Small intestine (tissue), 7 donors: ENCODE measurements around the gene CLP1. TPM values are rescaled to one million over a fixed set of nuclear protein-coding genes. Genes with fewer than 3 reads are reported as not detected.

Source experiments
- DNase-seq, 2 donors: peaks; one replicate each; pipeline versions ENCODE4 v3.0.0 to v3.0.0-alpha.2; 2013
- FAIRE-seq: peaks from 2 replicates; lab custom pipeline; 2012; peaks lifted over from hg19 to GRCh38; lab: Jason Lieb, UNC
- H3K27ac ChIP-seq, 3 donors: one replicate each; pipeline ENCODE4 v1.5.1; 2013; ENCODE audit warnings: low read length in 2 of 3, mild to moderate bottlenecking in 2 of 3, control low read depth in 1 of 3, inconsistent platforms in 1 of 3, low read depth in 1 of 3, moderate library complexity in 1 of 3
- H3K27me3 ChIP-seq, 3 donors: one replicate each; pipeline ENCODE4 v1.6.1; 2013; ENCODE audit warnings: low read length in 3 of 3, inconsistent platforms in 1 of 3; ENCODE audit not compliant: control insufficient read depth in 3 of 3, insufficient read depth in 3 of 3
- H3K36me3 ChIP-seq, 3 donors: one replicate each; pipeline ENCODE4 v1.6.1; 2013; ENCODE audit warnings: low read length in 3 of 3, inconsistent platforms in 1 of 3, low read depth in 1 of 3, mild to moderate bottlenecking in 1 of 3, moderate library complexity in 1 of 3; ENCODE audit not compliant: control insufficient read depth in 3 of 3, insufficient read depth in 2 of 3
- H3K4me1 ChIP-seq, 3 donors: one replicate each; pipeline ENCODE4 v1.6.1; 2013; ENCODE audit warnings: low read length in 2 of 3, inconsistent platforms in 1 of 3, low read depth in 1 of 3, mild to moderate bottlenecking in 1 of 3, moderate library complexity in 1 of 3; ENCODE audit not compliant: control insufficient read depth in 3 of 3, insufficient read depth in 2 of 3
- H3K4me3 ChIP-seq, 3 donors: one replicate each; pipeline ENCODE4 v1.5.1; 2013; ENCODE audit warnings: low read length in 3 of 3, control low read depth in 1 of 3, inconsistent platforms in 1 of 3, low read depth in 1 of 3, mild to moderate bottlenecking in 1 of 3, moderate library complexity in 1 of 3
- H3K9me3 ChIP-seq, 2 donors: one replicate each; pipeline ENCODE4 v1.6.1; 2013; ENCODE audit warnings: low read depth in 1 of 2, low read length in 1 of 2; ENCODE audit not compliant: control insufficient read depth in 2 of 2, insufficient read depth in 1 of 2
- WGBS, 3 donors: extraction: QIAGEN DNeasy Blood & Tissue Kit; methylation state at CpG; one replicate each; pipeline ENCODE4 v1.1.7; 2013; 5-methylcytosine and 5-hydroxymethylcytosine counted together
- polyA plus RNA-seq, 4 donors: library from polyadenylated mRNA; stranded (reverse) in 3 of 4; unstranded in 1 of 4; fragments of 200-250 nt in 3 of 4; fragments of 120-200 nt in 1 of 4; gene quantifications; one replicate each; pipeline versions ENCODE4 v1.2.1 to v1.2.3, GENCODE V29; 2013
- donor health status: healthy with polysubstance abuse.
- donor health status: control.
- donor health status: control.
- donor health status: Bipolar disorder and iron deficiency.
- donor health status: healthy.

CLP1 gene
- polyA plus RNA-seq, 4 donors, result 10.3 to 14.7 (median 13.0) TPM

GRCh38 chr11:57620467-57620866 is 37.1 kb upstream of the CLP1 start:
- DNase-seq, result no peak
- Histone ChIP-seq H3K27me3 (no peaks in the 10 kb centered on the region), H3K9me3 (peaks cover 0 to 9% of the 10 kb centered on the region in 2 donors), H3K4me1 (no peaks in the 10 kb centered on the region), H3K27ac (no peak overlapping the region), H3K4me3 (no peak overlapping the region), H3K36me3 (no peaks in the 10 kb centered on the region)
- FAIRE-seq, result no peak

GRCh38 chr11:57622263-57622662 is 35.3 kb upstream of the CLP1 start:
- no peak overlapping the region for H3K4me3 ChIP-seq
- 44 to 63% (median 52%) methylated on average over 3 of the region's 3 CpGs for WGBS, 3 donors
- FAIRE-seq, result no peak

GRCh38 chr11:57624864-57625263 is 32.7 kb upstream of the CLP1 start:
- no peak for FAIRE-seq
- Histone ChIP-seq H3K4me3 (no peak overlapping the region), H3K4me1 (no peaks in the 10 kb centered on the region), H3K27ac (no peak overlapping the region), H3K27me3 (no peaks in the 10 kb centered on the region), H3K36me3 (no peaks in the 10 kb centered on the region), H3K9me3 (peaks cover 0 to under 1% of the 10 kb centered on the region in 2 donors)
- 80 to 86% (median 84%) methylated on average over 2 of the region's 2 CpGs for WGBS, 3 donors
- DNase-seq, result no peak

More at GRCh38 chr11:57622263-57622662, 35.3 kb upstream of the CLP1 start:
- peaks cover 0 to 9% of the 10 kb centered on the region in 2 donors for H3K9me3 ChIP-seq
- no peaks in the 10 kb centered on the region for H3K27me3 ChIP-seq
- H3K27ac ChIP-seq, result no peak overlapping the region
- no peaks in the 10 kb centered on the region for H3K36me3 ChIP-seq
- DNase-seq, result no peak
- H3K4me1 ChIP-seq, result no peaks in the 10 kb centered on the region

GRCh38 chr11:57626895-57627294 is 30.7 kb upstream of the CLP1 start:
- 69 to 83% (median 76%) methylated on average over 1 of the region's 1 CpG for WGBS, 3 donors
- Histone ChIP-seq H3K4me1 (no peaks in the 10 kb centered on the region), H3K27me3 (no peaks in the 10 kb centered on the region), H3K27ac (no peak overlapping the region), H3K36me3 (no peaks in the 10 kb centered on the region), H3K9me3 (no peaks in the 10 kb centered on the region), H3K4me3 (no peak overlapping the region)
- DNase-seq, result no peak
- no peak for FAIRE-seq

- peaks cover 0 to 5% (median 0%) of the 10 kb centered on the region in 3 donors for H3K27me3 ChIP-seq
- H3K4me3 ChIP-seq, result no peak overlapping the region
- no peaks in the 10 kb centered on the region for H3K9me3 ChIP-seq
- WGBS, 3 donors, result 55 to 69% (median 61%) methylated on average over 2 of the region's 2 CpGs
- H3K36me3 ChIP-seq, result no peaks in the 10 kb centered on the region
- no peaks in the 10 kb centered on the region for H3K4me1 ChIP-seq
- FAIRE-seq (no peak), DNase-seq (no peak)
- H3K27ac ChIP-seq, result no peak overlapping the region
Measured at GRCh38 chr11:57630171-57630570, 27.4 kb upstream of the CLP1 start.

GRCh38 chr11:57632116-57632515 is 25.4 kb upstream of the CLP1 start:
- DNase-seq (peak in 1 of 2 donors; percentile 44), FAIRE-seq (no peak)
- no peak overlapping the region for H3K27ac ChIP-seq
- peaks cover 0 to 5% (median 0%) of the 10 kb centered on the region in 3 donors for H3K27me3 ChIP-seq
- no peak overlapping the region for H3K4me3 ChIP-seq
- no peaks in the 10 kb centered on the region for H3K36me3 ChIP-seq
- WGBS, 3 donors, result 14 to 56% (median 39%) methylated on average over 5 of the region's 5 CpGs
- H3K4me1 ChIP-seq, result peaks cover 0 to under 1% (median 0%) of the 10 kb centered on the region in 3 donors
- H3K9me3 ChIP-seq, result no peaks in the 10 kb centered on the region

GRCh38 chr11:57633394-57634070 is 24.0 kb upstream of the CLP1 start:
- WGBS, 3 donors, result 66 to 82% (median 68%) methylated on average over 6 of the region's 6 CpGs
- peaks cover 0 to 5% (median 0%) of the 10 kb centered on the region in 3 donors for H3K27me3 ChIP-seq
- no peak for FAIRE-seq

GRCh38 chr11:57634311-57634710 is 23.3 kb upstream of the CLP1 start:
- Histone ChIP-seq H3K9me3 (no peaks in the 10 kb centered on the region), H3K27ac (no peak overlapping the region), H3K4me3 (no peak overlapping the region), H3K27me3 (peaks cover 0 to 5% (median 0%) of the 10 kb centered on the region in 3 donors), H3K4me1 (peaks cover 0 to 9% (median 5%) of the 10 kb centered on the region in 3 donors), H3K36me3 (no peaks in the 10 kb centered on the region)
- FAIRE-seq (no peak), DNase-seq (no peak)

More at GRCh38 chr11:57633394-57634070, 24.0 kb upstream of the CLP1 start:
- Histone ChIP-seq H3K4me3 (no peak overlapping the region), H3K4me1 (peaks cover 0 to 7% (median 0%) of the 10 kb centered on the region in 3 donors), H3K27ac (no peak overlapping the region), H3K9me3 (no peaks in the 10 kb centered on the region), H3K36me3 (no peaks in the 10 kb centered on the region)
- no peak for DNase-seq
